GM12864 (cell line): ENCODE results near the gene NR3C2.

Experiments
- DNase-seq: peaks from one replicate; pipeline ENCODE4 v3.0.0-alpha.2; 2011; ENCODE audit warnings: low read depth
- H3K4me3 ChIP-seq: 2 replicates; pipeline ENCODE4 v1.5.1; 2011; ENCODE audit warnings: mild to moderate bottlenecking, low read depth, low read length, control low read depth
- TF ChIP-seq, protein P1 (sequence below): IDR thresholded peaks from 2 replicates; pipeline ENCODE4 v1.5.1; 2011; ENCODE audit warnings: low read depth, mild to moderate bottlenecking, moderate library complexity, low read length, control low read depth, inconsistent platforms; ENCODE audit errors: missing control alignments

The NR3C2 gene

GRCh38 chr4:148044089-148044911 is 397.9 kb downstream of the NR3C2 start:
- DNase-seq, result no peak
- no peak overlapping the region for H3K4me3 ChIP-seq

GRCh38 chr4:148041606-148042329 is 400.4 kb downstream of the NR3C2 start:
- H3K4me3 ChIP-seq, result no peak overlapping the region
- TF ChIP-seq, protein P1, sequence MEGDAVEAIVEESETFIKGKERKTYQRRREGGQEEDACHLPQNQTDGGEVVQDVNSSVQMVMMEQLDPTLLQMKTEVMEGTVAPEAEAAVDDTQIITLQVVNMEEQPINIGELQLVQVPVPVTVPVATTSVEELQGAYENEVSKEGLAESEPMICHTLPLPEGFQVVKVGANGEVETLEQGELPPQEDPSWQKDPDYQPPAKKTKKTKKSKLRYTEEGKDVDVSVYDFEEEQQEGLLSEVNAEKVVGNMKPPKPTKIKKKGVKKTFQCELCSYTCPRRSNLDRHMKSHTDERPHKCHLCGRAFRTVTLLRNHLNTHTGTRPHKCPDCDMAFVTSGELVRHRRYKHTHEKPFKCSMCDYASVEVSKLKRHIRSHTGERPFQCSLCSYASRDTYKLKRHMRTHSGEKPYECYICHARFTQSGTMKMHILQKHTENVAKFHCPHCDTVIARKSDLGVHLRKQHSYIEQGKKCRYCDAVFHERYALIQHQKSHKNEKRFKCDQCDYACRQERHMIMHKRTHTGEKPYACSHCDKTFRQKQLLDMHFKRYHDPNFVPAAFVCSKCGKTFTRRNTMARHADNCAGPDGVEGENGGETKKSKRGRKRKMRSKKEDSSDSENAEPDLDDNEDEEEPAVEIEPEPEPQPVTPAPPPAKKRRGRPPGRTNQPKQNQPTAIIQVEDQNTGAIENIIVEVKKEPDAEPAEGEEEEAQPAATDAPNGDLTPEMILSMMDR, result no peak
- no peak for DNase-seq

More at GRCh38 chr4:148044089-148044911, 397.9 kb downstream of the NR3C2 start:
- TF ChIP-seq, protein P1, result no peak

GRCh38 chr4:148034813-148035212 is 407.4 kb downstream of the NR3C2 start:
- H3K4me3 ChIP-seq, result no peak overlapping the region
- DNase-seq, result no peak
- TF ChIP-seq, protein P1, result no peak

GRCh38 chr4:148030193-148030873 is 411.9 kb downstream of the NR3C2 start:
- TF ChIP-seq, protein P1, result no peak
- DNase-seq, result no peak

GRCh38 chr4:148029781-148030180 is 412.4 kb downstream of the NR3C2 start:
- no peak overlapping the region for H3K4me3 ChIP-seq
- TF ChIP-seq, protein P1, result no peak
- no peak for DNase-seq

More at GRCh38 chr4:148030193-148030873, 411.9 kb downstream of the NR3C2 start:
- no peak overlapping the region for H3K4me3 ChIP-seq
